GM20431 (cell line): ENCODE measurements around the gene CCDC73.
"Not testable (repeated sequence)": the region's sequence is repeated elsewhere in the genome, so short reads cannot be mapped to it uniquely, and the experiment has no call there.

Experiments
- in situ Hi-C: fragments of 300-500 bp; cut with MseI, MboI; formaldehyde crosslinking; loops from one replicate; pipeline ENCODE4 v1.15.0; 2020; ENCODE audit warnings: low sequenced_read_pairs; ENCODE audit not compliant: unreplicated experiment

Gene CCDC73

DNA sequence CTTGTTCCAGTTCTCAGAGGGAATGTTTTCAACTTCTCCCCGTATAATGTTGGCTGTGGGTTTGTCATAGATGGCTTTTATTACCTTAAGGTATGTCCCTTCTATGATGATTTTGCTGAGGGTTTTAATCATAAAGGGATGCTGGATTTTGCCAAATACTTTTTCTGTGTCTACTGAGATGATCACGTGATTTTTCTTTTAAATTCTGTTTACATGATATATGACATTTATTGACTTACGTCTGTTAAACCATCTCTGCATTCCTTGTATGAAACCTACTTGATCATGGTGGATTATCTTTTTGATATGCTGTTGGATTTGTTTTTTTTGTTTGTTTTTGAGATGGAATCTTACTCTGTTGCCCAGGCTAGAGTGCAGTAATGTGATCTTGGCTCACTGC is 85.5 kb downstream of the CCDC73 start:
- in situ Hi-C loops = not testable (repeated sequence)

DNA sequence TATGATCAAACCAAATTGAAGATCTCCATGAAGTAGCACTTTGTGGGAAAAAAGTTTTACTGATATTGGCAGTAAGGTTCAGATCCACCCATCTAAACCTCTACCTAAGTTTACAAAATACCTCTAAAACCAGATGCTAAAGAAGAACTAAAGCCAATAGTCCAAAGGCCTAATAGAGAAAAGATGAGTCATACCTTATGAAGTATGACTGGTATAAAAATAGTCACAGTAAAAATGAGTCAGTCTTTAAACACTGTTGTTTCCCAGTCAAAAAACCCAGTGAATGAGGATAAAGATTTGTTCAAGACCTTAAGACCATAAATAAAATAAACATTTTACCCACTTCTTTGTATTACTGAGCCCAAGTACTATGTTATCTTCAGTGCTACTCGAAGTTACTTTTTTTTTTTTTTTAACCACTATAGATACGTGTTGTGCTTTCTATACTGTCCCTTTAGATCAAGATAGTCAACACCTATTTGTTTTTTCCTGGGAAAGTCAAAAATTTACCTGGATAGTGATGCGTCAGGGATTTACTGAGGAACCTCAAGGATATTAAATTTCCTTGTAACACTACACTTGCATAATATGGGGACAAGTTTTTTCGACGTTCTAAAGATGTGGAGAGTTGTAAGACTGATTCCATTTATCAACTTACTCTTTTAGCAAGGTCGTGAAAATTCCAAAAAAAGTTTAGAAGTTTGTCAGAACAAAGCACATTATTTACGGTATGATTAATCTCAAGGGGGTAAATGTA is 87.3 kb downstream of the CCDC73 start:
- in situ Hi-C loops = no loop called here

DNA sequence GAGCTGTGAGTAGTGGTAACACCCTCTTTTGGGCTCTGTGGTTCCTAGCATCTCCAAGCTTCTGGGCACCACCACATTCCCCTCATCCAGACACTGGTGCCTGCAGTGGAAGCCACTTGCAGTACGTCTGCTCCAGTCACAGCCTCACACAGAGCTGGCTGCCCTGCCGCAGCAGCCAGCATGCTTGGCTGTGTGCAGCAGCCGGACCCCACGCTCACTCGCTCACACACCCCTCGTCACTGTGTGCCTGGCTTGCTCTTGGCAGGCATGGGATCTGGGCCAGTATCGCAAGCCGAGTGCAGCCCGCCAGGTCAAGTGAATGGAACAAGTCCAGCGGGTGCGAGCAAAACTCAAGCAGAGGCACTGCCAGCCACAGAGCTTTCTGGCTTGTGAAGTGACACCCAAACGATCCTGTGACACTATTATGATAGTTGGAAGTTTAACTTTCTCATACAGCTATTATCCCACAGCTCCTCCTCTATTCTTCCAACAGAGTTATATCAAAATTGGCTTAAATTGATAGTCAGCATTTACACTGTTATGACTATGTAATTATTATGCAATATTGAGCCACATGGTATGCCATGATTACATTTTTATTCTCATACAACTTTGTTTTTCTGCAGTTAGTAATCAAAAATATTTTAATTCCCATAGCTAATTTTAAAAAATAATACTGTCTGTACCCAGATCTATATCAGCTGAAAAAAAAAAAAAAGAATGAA is 89.0 kb downstream of the CCDC73 start:
- in situ Hi-C loops = no loop called here

DNA sequence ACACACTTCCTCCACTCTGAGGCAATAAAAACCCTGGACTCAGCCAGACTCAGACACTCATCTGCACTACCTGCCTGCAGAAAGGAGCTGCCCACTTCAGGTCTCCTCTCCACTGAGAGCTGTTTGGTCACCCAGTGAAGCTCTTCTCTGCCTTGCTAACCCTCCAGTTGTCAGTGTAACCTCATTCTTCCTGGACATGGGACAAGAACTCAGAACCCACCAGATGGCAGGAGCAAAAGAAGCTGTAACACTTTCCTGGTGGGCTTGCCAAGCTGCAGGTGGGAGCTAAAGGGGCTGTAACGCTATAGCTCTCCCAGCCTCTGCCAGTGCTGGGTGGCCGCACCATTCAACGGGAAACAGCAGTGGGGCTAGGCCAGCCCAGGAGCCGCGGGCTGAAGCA is 89.7 kb downstream of the CCDC73 start:
- in situ Hi-C loops = no loop called here

DNA sequence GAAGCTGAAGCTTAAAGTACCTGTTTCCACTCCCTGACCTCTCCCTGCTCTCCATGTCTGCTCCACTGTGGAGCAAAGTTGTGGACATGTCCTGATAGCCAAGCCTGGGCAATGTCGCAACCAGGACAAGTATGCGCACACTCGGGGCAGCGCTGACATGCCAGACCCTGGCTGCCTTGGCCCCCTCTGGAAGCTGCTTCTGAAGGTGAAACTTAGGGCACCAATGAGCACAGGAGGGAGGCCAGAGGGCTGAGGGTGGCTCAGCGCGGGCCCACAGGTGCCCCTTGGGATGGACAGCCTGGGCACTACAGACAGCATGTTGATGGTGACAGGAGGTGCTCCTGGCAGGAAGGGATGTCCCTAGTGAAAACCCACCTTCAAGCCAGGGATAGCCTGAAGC is 90.2 kb downstream of the CCDC73 start:
- in situ Hi-C loops = no loop called here

DNA sequence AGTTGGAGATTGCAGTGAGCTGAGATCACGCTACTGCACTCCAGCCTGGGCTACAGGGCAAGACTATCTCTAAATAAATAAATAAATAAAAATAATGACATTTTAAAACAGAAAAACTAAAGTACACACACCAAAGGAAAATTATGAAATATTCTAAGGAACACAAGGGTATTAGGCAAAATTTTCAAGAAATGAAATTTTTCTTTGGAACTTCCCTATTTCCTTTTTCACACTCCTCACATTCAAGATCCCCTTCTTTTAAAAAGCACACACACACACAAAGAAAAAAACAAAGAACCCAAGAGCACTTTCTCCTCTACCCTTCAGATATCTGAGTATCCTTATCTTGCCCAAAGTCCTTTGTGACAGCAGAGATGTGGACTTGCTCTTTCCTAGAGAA is 92.8 kb downstream of the CCDC73 start:
- in situ Hi-C loops = no loop called here

DNA sequence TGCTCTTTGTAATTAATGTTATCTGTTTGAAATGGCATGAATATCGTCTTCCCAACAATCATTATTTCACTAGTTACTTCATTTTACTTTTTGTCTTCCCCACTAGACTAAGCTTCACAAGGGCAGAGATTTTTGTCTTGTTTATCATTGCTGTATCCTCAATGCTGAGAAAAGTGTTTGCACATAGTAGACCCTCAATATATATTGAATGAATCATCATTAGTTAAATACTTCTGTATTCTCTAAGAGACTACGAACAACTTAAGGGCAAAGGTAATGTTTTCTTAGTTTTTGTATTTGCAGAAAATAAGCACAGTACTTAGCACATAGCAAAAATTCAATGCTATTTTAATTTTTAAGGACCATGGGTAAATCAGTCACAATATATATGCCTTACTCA is 95.9 kb downstream of the CCDC73 start:
- in situ Hi-C loops = no loop called here

DNA sequence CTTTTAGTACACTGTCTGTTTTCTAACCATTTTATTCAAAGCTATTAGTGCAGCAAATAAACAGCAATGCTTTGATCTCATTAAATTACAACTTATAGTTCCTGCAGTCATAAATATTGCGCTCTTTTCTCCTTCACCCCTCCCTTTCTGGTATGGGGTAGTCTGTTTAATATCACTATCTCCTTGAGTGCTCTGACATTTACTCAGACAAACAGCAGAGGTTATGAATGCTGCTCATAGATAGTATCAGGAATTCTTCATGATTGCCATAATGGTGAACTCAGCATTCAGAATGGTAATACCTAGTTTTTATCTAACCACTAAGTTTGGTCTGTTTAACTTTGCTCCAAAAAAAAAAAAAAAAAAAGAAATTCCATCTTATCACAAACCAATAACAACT is 123.4 kb downstream of the CCDC73 start:
- in situ Hi-C loops = no loop called here

DNA sequence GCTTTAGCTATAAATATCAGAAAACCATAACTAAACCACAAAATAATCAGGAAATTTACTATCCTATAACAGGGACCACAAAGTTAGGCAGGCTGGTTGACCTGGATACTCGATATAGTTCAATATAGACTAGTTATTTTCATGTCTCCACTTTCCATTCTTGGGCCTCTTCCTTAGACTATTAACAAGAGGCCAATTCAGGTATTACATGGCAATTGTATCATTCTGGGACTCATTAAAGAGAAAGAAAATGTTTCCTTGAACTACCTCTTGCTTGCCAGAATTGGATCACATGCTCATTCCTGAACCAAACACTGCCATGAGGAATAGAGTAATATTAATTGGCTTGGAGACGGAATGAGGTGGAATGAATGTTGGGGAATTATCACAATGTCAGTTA is 134.8 kb downstream of the CCDC73 start:
- in situ Hi-C loops = no loop called here

DNA sequence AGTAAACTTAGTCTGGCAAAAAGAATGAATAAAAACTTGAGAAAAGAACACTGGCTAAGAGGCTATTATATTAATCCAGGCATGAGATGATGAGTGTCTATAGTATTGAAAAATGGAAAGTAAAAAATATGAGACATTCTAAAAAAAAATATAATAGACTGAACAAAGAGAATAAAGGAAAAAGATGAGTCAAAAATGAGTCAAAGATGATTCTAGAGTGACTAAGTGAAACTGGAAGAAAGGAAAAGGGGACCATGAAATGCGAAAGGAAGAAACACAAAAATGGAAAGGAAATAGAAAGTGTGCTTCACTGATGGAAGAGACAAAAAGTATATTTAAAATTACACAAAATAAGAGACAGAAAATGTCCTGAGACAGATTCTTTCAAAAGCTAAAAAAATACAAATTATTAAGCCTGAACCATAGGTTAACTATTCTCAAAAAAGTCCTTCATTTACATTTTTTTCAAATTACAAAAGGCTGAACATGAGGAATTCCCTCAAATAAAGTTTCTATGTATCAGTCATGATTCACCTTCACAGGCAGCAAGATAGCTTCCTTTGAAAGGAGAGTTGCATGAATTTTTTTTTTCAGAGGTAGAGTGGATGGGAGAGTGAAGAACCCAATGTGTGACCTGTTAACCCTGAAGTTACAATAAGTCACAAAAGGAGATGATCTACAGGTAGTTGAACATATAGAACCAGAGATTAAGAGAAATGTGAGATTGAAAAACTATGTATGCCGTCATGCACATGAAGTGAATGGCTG is 135.6 kb downstream of the CCDC73 start:
- in situ Hi-C loops = no loop called here

DNA sequence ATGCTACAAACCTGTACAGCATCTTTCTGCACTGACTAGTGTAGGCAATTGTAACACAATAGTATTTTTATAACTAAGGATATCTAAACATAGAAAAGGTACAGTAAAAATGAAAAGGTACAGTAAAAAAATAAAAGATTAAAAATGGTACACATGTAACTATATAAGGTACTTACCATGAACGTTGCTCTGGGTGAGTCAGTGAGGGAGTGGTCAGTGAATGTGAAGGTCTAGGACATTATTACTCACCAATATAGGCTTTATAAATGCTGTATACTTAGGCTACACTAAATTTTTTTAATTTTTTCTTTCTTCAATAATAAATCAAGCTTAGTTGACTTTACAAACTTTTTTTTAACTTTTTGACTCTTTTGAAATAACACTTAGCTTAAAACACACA is 150.9 kb downstream of the CCDC73 start:
- in situ Hi-C loops = no loop called here

DNA sequence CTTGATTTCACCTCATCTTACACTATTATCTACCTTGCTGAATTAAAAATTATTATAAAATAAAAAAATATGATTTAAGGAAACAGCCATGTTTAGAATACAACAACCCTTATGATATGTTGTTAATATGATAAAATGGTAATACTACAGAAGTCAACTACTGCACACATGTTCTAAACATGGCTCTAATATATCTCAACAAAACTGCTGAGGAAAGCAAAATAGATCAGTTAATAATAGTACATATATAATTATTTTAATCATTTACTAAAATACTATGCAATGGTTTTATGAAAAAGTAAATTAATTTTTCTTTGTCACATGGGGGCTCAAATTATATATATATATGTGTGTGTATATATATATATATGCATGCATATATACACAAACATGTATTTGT is 153.1 kb downstream of the CCDC73 start:
- in situ Hi-C loops = no loop called here

DNA sequence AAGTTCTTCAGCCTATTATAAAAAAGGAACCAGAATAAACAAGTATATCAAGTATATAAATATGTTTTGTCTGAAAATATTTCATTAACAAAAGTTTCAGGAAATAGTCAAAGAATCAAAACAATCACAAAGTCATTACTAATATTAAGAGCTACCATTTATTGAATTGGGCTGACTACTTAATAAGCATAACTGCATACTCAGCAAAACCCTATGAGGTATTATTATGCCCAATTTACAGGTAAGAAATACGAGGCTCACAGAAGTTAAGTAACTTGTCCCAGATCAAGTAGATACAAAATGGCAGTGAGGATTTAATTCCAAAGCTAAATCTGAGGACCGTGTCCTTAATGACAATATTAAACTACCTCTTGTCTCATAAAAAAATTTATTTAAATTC is 158.6 kb downstream of the CCDC73 start:
- in situ Hi-C loops = no loop called here

DNA sequence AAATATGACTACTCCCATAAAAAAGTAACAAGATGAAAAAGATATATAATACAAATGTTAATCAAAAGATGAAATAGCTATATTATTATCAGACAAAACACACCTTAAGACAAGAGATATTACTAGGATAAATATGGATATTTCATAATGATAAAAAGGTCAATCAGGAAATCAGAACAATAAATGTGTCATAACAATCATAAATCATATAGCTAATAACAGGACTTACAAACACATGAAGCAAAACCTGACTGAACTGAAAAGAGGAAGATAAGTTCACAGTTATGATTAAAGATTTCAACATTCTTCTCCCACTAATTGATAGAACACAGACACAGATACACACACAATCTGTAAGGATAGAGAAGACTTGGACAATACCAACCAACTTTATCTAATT is 163.6 kb downstream of the CCDC73 start:
- in situ Hi-C loops = no loop called here

DNA sequence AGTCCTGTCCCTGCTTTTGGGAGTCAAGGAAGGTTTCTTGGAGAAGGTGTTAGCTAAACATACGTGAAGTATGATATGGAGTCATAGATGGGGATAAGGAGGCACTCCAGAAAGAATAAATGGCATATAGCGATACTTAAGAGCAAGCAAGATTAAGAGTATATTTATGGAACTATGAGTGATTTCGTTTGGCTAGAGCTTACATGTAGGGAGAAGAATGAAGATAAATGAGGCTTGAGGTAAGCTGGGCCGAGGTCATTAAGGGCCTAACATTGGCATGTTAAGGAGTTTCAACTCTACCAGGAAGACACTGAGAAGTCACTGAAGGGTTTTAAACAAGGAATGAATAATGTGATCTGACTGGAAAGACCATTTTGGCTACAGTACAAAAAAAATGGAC is 177.6 kb downstream of the CCDC73 start:
- in situ Hi-C loops = no loop called here

DNA sequence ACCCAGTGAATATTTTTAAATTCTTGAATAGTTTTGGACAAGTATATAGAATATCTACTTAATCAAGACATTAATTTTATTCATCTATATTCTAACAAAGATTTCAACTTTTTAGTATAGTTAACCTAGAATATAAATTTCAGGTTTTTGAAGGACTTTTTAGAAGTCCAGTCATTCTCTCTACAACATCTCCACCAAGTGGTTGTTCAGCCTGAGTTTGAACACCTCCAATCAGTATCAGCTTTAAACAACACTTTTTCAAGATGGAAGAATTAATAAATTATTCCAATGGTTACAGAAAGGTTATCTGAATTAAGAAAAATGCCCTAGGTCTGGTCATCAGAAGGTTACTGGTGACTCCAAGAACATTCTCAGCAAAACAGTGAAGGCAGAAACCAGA is 179.0 kb downstream of the CCDC73 start:
- in situ Hi-C loops = no loop called here

DNA sequence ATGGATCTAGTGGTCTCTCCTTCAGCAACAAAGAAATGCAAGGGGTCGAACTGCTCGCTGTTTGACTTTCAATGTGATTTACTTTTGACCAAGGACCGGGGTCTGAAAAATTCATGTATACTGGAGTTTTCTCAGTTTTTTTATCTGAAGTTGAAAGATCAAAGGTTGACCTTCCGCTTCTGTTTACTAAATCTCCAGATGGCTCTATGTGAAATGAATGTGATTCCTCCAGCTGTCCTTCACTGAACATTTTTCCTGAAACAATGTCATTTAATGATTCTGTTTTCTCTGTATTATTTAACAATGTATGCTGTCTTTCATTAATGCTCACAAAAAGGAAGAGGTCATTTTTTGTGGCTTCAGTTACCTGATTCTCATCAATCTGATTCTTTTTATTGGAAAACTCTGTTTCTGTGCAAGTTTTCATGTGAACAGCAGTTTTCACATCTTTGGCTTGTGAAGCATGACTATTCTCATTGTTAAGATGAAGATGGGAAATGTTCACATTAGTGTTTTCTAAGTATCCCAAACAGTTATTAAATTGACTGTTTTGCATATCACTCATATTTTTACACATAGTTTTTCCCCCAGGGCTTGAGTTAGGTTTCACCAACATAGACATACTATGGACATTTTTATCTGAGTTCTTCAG is 180.8 kb downstream of the CCDC73 start:
- in situ Hi-C loops = no loop called here

DNA sequence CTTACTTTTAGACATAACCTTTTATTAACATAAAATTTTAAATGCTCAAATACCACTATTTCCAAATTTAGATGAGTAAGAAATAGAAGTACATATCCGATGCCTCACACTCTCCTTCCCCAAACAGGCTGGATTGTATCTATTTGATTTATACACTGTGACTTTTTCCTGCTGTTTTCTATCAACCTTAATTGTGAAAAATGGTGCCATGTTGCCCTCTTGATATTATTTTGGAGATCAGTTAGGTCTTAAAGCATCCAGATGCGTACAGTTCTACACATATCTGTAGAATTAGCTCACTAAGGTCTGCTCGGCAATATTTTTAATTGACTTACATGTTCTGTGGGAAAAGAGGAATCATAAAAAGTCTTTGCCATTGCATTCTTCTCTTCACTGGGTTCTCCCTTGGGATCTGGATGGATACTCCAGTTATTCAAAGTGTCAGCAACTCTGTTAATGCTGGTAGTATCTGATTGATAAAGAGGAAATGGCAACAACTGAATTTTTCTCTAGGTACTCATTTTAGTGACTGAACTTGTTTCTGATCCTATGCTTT is 183.6 kb downstream of the CCDC73 start:
- in situ Hi-C loops = no loop called here

DNA sequence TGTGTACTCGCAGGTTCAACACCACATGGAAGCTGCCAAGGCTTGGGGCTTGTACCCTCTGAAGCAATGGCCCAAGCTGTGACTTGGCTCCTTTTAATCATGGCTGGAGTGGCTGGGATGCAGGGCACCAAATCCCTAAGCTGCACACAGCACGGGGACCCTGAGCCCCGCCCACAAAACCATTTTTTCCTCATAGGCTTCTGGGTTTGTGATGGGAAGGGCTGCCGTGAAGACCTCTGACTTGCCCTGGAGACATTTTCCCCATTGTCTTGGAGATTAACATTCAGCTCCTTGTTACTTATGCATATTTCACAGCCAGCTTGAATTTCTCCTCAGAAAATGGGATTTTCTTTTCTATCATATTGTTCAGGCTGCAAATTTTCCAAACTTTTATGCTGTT is 185.6 kb downstream of the CCDC73 start:
- in situ Hi-C loops = not testable (repeated sequence)

DNA sequence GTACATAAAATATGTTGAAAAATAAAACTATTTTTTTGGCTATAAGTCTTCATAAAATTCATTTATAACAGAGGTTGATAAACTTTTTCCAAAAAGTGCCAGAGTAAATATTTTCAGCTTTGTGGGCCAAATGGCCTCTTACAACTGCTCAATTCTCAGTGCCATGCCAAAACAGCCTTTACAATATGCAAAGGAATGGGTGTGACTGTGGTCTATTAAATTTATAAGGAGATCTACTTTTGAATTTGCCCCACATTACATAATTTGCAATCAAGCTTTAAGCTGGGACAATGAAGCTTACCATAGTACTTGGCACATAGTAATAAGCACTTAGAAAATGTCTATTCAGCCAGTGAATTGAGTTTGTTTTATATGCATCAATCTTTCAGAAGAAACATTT is 188.2 kb downstream of the CCDC73 start:
- in situ Hi-C loops = no loop called here
